GM18511 (cell line): ENCODE results near the gene MOB2.

Experiments
- ATAC-seq: cut with Tn5 transposase; IDR thresholded peaks from one replicate; pipeline ENCODE4 v1.9.1; 2021; ENCODE audit warnings: mild to moderate bottlenecking, moderate library complexity; ENCODE audit not compliant: unreplicated experiment

MOB2 gene

GRCh38 chr11:1458340-1459218, 28.0 kb downstream of the MOB2 start:
- no peak for ATAC-seq

DNA sequence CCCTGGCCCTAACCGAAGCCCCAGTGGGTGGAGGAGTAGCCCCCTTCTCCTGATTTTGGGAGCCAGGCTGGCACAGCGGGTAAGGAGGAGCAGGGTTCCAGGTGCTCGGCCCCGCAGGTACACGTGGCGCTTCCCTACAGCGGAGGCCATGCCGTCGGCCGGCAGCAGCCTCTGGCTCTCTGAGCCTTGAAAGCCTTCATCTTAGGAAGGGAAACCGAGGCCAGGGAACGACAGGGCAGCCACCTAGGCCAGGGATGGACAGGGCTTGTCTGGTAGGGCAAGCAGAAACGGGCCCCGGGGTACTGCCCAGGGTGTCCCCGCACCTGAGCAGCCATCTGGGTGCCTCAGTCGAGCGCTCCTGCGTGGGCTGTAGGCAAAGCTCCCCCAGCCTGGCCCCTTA, 28.7 kb downstream of the MOB2 start:
- ATAC-seq, result no peak

DNA sequence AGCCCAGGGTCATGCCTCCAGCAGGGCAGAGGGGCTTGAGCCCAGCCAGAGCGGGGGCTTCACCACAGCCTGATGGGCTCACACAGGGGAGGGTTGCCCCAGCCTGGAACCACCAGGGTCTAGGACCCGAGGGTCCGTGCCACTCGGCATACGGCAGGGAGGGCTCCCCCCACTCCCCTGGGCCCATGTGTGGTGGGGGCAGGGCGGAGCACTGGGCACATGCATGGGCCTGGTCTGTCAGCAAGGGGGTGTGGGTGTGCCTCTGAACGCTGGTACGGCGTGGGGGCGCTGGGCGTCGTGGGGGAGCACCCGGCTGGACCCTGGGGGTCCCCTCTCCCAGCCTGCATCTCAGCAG, 29.3 kb downstream of the MOB2 start:
- ATAC-seq, result no peak

- ATAC-seq, result no peak
These were observed 29.8 kb downstream of the MOB2 start for GRCh38 chr11:1456596-1457325.

DNA sequence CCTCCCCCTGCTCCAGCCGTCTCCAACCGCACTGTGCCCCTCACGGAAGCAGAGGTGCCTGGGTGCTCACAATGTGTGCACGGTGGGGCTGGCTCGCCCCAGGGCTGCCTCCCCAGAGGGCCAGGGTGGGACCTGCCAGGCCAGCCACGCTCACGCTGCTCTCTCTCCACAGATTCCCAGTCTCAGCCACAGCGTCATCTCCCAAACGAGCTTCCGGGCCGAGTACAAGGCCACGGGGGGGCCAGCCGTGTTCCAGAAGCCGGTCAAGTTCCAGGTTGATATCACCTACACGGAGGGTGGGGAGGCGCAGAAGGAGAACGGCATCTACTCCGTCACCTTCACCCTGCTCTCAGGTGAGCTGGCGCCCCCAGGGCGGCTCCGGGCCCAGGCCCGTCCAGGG, 30.4 kb downstream of the MOB2 start:
- no peak for ATAC-seq

DNA sequence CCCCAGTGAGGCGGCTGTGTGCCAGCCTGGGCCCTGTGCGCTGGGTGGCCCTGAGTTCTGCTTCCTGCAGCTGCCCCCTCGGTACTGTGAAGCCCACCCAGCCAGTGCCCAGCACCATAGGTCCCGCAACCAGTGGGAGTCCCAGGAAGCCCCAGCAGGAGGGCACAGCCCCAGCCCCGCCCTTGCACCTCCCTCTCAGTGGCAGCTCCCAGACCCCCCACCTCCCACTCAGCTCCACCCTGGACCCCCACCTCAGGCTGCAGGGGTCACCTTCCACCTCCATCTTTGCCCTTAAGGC, 30.9 kb downstream of the MOB2 start:
- ATAC-seq, result no peak

DNA sequence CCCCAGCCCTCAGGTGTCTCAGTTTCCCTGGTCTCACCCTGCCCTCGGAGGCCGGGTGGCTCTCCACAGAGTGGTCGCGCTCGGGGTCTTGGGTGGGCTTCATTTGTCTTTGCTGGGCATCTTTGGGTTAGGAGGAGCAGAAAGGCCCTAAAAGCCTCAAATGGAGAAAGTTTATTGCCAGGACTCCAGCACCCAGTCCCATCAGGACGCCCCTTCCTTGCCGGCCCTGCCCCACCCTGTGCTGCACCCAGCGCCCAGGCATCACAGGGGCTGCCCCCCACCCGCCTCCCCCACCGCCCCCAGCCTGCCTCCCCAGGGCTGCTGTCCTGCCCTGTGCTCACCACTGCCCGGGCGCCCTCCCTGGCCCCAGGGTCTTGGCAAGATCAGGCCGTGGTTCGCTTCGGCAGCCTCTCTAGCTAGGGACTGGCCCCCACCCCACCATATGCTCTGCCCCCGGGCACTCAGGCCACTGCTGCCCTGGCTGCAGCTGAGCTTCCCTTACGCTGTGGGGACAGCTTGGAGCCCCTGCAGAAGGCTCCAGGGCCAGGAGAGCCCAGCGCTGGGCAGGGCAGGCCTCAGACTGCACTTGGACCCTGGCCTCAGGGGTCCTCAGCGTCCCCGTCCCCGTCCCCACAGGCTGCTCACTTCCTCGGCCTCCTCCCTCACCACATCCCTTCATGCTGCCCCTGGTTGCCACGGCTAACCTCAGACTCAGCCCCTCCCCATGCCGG, 31.4 kb downstream of the MOB2 start:
- no peak for ATAC-seq

DNA sequence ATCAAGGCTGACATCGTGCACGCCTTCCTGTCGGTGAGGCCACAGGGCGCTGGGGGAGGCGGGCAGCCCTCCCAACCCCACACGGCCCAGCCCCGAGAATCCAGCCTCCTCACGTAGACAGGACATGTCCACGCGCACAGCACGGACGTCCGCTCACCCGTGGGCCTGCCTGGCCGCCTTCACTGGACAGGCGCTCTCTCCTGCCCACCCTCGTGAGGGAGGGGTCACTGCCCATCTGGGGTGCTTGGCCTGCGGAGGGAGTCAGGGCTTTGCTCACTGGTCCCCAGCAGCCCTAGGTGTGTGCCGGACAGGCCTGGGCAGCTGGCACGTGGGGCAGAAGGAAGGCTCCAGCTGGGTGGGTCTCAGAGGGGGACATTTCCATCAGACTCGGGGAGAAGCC, 32.0 kb downstream of the MOB2 start:
- ATAC-seq, result no peak

DNA sequence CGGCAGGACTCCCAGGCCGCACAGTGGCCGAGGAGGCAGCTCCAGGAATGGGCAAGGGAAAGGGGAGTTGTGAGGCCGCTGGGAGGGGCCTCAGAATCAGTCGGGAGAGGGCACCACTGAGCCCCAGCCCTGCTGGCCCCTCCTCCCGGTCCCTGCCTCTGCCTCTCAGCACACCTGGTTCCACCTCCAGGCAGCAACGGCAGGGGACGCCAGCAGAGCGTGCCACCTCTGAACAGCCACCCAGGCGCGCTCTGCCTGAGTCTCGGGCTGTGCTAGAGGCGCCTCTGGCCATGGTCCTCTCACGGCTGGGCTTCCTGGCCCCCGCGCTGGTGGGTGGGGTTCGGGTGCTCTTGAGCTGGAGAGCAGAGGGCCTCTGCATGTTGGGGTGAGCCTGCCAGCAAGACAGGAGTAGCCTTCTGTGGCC, 33.0 kb downstream of the MOB2 start:
- ATAC-seq, result no peak

DNA sequence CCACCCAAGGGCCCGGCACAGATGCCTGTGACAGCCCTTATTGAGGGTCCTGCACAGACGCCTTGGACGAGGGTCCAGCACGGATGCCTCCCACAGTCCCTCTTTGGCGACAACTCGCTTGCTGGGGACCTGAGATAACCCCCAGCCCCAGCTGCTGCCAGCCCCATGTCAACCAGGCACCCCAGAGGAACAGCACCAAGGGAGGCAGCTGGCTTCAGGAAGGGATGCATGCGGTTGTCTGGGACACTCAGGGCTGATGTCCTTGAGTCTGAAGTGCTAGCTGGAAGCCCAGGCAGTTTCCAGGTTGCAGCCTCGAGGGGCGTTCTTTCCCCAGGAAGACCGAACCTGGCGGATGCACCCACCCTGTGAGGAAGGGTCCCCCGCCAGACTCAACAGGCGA, 33.8 kb downstream of the MOB2 start:
- ATAC-seq, result no peak

- no peak for ATAC-seq
These were observed 34.7 kb downstream of the MOB2 start for GRCh38 chr11:1451781-1452470.

DNA sequence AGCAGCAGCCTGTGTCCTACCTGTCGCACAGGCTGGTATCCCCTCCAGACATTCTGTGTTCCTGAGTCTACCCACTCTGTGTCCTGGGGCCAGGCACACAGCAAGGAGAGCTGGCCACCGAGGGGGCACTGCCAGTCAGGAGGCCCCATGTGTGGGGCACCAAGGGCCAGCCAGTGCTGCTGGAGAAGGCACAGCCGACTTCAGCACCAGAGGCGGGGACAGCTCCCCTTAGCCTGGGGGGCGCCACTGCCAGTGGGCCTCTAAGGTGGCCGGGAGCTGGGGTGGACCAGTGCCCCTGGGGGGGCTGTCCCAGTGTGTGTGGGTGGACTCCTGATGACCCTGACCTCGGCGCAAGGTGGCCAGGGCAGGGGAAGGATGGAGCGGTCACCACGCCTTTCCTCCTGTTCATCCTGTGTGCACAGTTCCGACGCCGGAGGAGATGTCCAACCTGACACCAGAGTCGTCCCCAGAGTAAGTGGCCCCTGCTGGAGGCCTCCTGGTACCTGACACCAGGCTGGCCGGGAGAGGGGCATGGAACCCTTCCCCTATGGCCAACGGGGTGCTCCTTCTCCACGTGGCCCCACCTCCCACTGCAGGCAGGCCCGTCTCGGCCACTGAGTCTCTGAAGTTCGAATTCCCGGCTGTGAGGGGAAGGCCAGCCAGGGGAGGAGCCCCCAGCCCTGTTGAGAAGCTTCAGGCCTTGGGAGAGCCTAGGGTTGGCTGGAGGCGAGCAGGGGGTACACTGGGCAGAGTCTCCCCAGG, 35.4 kb downstream of the MOB2 start:
- ATAC-seq, result no peak

DNA sequence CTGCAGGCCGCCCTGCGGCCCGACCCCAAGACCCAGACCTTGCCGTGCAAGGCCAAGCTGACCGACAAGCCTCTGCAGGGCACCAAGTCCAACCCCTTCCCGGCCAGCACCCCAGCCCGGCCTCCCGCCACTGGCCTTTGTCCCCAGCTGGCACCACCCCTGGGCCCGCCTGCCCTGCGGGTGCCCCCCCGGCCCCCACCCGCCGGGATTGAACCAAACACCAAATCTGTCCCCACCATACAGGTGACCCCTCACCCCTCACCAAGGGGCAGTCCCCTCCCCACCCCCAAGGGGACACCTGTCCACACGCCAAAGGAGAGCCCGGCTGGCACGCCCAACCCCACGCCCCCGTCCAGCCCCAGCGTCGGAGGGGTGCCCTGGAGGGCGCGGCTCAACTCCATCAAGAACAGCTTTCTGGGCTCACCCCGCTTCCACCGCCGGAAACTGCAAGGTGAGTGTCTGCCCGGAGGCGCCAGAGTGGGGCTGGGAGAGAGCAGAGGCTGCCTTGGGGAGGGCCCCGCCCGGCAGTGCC, 36.2 kb downstream of the MOB2 start:
- ATAC-seq, result no peak

DNA sequence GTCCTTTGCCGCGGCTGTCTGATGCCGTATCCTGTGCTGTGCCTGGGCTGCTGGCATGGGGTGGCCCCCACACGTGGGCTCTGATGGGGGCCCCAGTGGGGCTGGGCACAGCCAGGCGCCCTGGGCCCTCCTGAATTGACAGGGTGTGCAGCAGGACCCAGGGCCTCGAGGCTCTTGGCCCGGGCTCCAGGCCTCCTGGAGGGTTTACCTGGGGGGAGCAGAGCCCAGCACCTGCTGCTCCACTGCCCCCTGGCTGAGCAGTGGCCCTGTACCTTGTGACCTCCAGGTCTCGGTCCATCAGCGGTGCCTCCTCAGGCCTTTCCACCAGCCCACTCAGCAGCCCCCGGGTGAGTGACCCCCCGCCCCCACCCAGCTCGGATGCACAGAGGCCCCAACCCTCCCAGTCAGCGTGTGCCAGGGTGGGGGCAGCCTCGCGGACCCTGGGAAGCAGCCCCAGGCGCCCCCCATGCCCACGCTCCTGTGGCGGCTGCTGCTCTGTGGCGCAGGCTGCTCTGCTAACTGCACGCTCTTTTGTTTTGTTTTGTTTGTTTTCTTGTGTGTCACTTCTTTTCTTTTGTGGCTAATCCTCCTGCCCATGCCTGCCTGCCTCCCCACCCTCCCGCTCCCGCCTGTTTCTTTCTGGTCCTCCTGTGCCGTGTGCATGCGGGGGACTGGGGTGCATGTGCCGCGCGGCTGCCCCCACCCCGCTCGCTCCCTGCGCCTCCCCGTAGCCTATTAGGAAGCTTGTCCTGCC, 36.9 kb downstream of the MOB2 start:
- ATAC-seq, result no peak

DNA sequence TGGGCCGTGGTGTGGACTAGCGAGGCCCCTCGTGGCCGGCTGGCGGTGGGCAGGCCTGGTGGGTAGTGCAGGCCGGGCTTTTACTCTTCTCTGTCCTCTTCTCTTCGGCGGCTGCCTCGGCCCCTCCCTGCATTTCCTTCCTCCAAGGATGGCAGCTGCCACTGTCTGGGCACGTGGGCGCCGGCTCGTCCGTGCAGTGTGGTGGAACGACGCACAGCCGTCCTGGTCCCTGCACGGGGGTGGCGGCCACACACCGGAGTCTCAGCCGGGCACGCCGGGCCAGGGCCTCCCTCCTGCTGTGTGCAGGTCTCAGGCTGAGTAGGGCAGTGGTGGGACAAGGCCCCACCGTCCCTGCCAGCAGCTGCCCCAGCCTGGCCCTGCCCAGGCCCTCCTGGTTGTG, 37.7 kb downstream of the MOB2 start:
- ATAC-seq, result no peak

- no peak for ATAC-seq
These were observed 38.4 kb downstream of the MOB2 start for GRCh38 chr11:1447845-1448825.

DNA sequence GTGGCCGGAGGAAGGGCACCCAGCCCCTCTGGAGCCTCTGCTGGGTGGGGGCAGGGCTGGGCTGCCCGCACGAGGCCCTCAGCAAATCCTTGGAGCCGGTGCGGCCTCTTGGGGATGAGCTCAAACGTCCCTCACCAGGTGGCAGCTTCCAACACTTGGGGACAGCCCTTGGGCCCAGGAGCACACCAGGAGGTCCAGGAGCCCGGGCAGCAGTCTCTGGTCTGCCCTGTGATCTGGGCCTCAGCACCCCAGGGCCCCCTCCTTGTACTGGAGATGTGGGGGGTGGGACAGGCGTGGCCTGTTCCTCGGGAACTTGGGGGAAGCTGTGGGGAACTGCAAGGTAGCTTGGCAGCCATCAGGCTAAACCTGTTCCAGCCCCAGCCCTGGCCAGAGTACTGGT, 40.0 kb downstream of the MOB2 start:
- no peak for ATAC-seq

DNA sequence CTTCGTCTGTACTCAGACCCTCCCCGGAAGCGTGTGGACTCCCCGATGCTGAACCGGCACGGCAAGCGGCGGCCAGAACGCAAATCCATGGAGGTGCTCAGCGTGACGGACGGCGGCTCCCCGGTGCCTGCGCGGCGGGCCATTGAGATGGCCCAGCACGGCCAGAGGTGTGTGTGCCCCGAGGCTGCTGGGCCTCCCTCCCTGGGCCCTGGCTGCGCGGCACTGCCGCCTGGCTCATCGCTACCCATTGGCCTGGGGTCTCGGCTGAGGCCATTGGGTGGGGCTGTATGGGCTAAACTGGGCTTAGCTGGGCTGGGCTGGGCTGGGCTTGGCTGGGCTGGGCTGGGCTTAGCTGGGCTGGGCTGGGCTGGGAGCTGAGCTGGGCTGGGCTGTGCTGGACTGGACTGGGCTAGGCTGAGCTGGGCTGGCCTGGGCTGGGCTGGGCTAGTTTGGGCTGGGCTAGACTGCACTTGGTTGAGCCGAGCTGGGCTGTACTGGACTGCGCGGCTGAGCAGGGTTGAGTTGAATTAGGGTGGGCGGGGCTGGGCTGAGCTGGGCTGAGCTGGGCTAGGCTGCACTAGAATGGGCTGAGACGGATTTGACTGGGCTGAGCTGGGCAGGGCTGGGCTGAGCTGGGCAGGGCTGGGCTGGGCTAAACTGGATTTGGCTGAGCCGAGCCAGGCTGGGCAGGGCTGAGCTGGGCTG, 40.7 kb downstream of the MOB2 start:
- no peak for ATAC-seq
